Measurements from ENCODE around the gene HPCAL4. TPM values are rescaled to one million over a fixed set of nuclear protein-coding genes. Genes with fewer than 3 reads are reported as not detected.

Gene HPCAL4
- total RNA-seq, 1 donor from 2014 or later = 0.20 TPM

GRCh38 chr1:39646232-39647081, 44.8 kb downstream of the HPCAL4 start:
- Histone ChIP-seq H3K4me1 (ENCODE audit: insufficient read depth, low read length) (peaks cover 5% of the 10 kb centered on the region), H3K27ac (ENCODE audit: low read depth, low read length) (no peak overlapping the region), H3K4me3 (ENCODE audit: insufficient read depth, low read depth, low read length) (no peak overlapping the region), H3K4me2 (ENCODE audit: low read length) (no peak overlapping the region), H3K9ac (ENCODE audit: low read length) (no peak overlapping the region), H2AFZ (ENCODE audit: low read depth, low read length) (peak overlapping the region; percentile 5), H3K9me3 (ENCODE audit: insufficient read depth, low read depth, low read length) (no peaks in the 10 kb centered on the region), H3K36me3 (ENCODE audit: insufficient read depth, low read length) (no peaks in the 10 kb centered on the region), H4K20me1 (ENCODE audit: insufficient read depth, low read length) (no peaks in the 10 kb centered on the region), H3K79me2 (ENCODE audit: insufficient read depth, low read length) (no peaks in the 10 kb centered on the region), H3K27me3 (ENCODE audit: insufficient read depth, low read length) (no peaks in the 10 kb centered on the region)
- Mint-ChIP-seq H3K27ac (ENCODE audit: unreplicated experiment) (no peak overlapping the region), H3K36me3 (ENCODE audit: low read depth, unreplicated experiment) (no peaks in the 10 kb centered on the region), H3K9me3 (ENCODE audit: unreplicated experiment) (peaks cover 4% of the 10 kb centered on the region), H3K27me3 (ENCODE audit: low read depth, unreplicated experiment) (peaks cover 35% of the 10 kb centered on the region), H3K4me3 (ENCODE audit: unreplicated experiment) (no peak overlapping the region), H3K4me1 (ENCODE audit: low read depth, unreplicated experiment) (peaks cover 9% of the 10 kb centered on the region)
- no peak for TF ChIP-seq CTCF (IDR thresholded peaks at IDR 0.05; ENCODE audit: insufficient read depth, low read depth, low read length)
- TF ChIP-seq EZH2 (IDR thresholded peaks at IDR 0.05; ENCODE audit: insufficient read depth, low read length) = no peak
- FAIRE-seq = no peak
- DNase-seq (ENCODE audit: low read depth) = no peak

- FAIRE-seq (no peak), DNase-seq (ENCODE audit: low read depth) (no peak)
- Histone ChIP-seq H3K27ac (ENCODE audit: low read depth, low read length) (no peak overlapping the region), H3K27me3 (ENCODE audit: insufficient read depth, low read length) (no peaks in the 10 kb centered on the region), H3K4me1 (ENCODE audit: insufficient read depth, low read length) (peaks cover 5% of the 10 kb centered on the region), H2AFZ (ENCODE audit: low read depth, low read length) (no peak overlapping the region), H3K9me3 (ENCODE audit: insufficient read depth, low read depth, low read length) (no peaks in the 10 kb centered on the region), H3K4me2 (ENCODE audit: low read length) (no peak overlapping the region), H3K9ac (ENCODE audit: low read length) (no peak overlapping the region), H3K79me2 (ENCODE audit: insufficient read depth, low read length) (no peaks in the 10 kb centered on the region), H4K20me1 (ENCODE audit: insufficient read depth, low read length) (no peaks in the 10 kb centered on the region), H3K4me3 (ENCODE audit: insufficient read depth, low read depth, low read length) (no peak overlapping the region), H3K36me3 (ENCODE audit: insufficient read depth, low read length) (no peaks in the 10 kb centered on the region)
- Mint-ChIP-seq H3K27me3 (ENCODE audit: low read depth, unreplicated experiment) (peaks cover 37% of the 10 kb centered on the region), H3K36me3 (ENCODE audit: low read depth, unreplicated experiment) (peaks cover 1% of the 10 kb centered on the region), H3K4me1 (ENCODE audit: low read depth, unreplicated experiment) (peaks cover 9% of the 10 kb centered on the region), H3K27ac (ENCODE audit: unreplicated experiment) (no peak overlapping the region), H3K4me3 (ENCODE audit: unreplicated experiment) (no peak overlapping the region), H3K9me3 (ENCODE audit: unreplicated experiment) (peaks cover 4% of the 10 kb centered on the region)
- TF ChIP-seq CTCF (IDR thresholded peaks at IDR 0.05; ENCODE audit: insufficient read depth, low read depth, low read length) (no peak), EZH2 (IDR thresholded peaks at IDR 0.05; ENCODE audit: insufficient read depth, low read length) (no peak)
Measured at GRCh38 chr1:39645411-39646043, 45.7 kb downstream of the HPCAL4 start.

Data from astrocyte (in vitro differentiated cells and primary cell).